Sigmoid colon (tissue), 3 donors: ENCODE measurements around the gene APBA1.

Experiments
- POLR2A ChIP-seq, 2 donors: fragments of 450-650 bp; IDR thresholded peaks; one replicate each; pipeline ENCODE4 v1.6.1; 2016; ENCODE audit warnings: antibody characterized with exemption in 2 of 2, mild to moderate bottlenecking in 2 of 2, moderate library complexity in 2 of 2
- TF ChIP-seq, protein P1 (sequence below), 4 experiments: fragments of 450-650 bp in 3 of 4; fragments of 200-600 bp in 1 of 4; IDR thresholded peaks; one replicate each; pipeline ENCODE4 v1.5.1; 2016 to 2019; ENCODE audit warnings: antibody characterized with exemption in 4 of 4, mild to moderate bottlenecking in 3 of 4, moderate library complexity in 2 of 4

DNA sequence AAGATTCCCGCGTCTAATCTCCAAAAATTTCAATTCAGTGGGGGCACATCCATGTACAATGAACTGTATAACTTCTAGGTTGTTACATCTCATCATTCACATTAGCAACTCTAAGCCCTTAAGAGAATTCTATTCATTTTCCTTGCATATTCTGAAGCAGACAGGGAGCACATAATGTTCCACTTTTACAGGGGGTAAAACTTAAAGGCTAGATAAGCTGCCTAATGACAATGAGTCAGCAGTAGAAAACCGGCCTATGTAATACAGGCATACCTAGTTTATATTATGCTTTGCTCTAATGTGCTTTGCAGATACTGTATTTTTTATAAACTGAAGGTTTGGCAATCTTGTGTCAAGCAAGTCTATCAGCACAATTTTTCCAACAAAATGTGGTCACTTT, 47.2 kb upstream of the APBA1 start:
- no peak for TF ChIP-seq POLR2A (IDR thresholded peaks at IDR 0.05)
- TF ChIP-seq, protein P1, sequence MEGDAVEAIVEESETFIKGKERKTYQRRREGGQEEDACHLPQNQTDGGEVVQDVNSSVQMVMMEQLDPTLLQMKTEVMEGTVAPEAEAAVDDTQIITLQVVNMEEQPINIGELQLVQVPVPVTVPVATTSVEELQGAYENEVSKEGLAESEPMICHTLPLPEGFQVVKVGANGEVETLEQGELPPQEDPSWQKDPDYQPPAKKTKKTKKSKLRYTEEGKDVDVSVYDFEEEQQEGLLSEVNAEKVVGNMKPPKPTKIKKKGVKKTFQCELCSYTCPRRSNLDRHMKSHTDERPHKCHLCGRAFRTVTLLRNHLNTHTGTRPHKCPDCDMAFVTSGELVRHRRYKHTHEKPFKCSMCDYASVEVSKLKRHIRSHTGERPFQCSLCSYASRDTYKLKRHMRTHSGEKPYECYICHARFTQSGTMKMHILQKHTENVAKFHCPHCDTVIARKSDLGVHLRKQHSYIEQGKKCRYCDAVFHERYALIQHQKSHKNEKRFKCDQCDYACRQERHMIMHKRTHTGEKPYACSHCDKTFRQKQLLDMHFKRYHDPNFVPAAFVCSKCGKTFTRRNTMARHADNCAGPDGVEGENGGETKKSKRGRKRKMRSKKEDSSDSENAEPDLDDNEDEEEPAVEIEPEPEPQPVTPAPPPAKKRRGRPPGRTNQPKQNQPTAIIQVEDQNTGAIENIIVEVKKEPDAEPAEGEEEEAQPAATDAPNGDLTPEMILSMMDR (IDR thresholded peaks at IDR 0.05): no peak
